NCI-H526 treated with DMSO at 0.1 percent for 48 hours (cell line): Measurements from ENCODE around the gene ANKH.

ENCODE experiments used
- DNase-seq: peaks from one replicate; lab custom pipeline; 2025; lab: John Stamatoyannopoulos, UW

The ANKH gene

GRCh38 chr5:14713476-14714390, 157.8 kb downstream of the ANKH start:
- no peak for DNase-seq

GRCh38 chr5:14712666-14713065, 158.9 kb downstream of the ANKH start:
- no peak for DNase-seq

- no peak for DNase-seq
Observed at GRCh38 chr5:14712131-14712530, 159.4 kb downstream of the ANKH start.

GRCh38 chr5:14710313-14710994, 161.1 kb downstream of the ANKH start:
- no peak for DNase-seq

GRCh38 chr5:14708551-14708950, 163.0 kb downstream of the ANKH start:
- no peak for DNase-seq

GRCh38 chr5:14707811-14708390, 163.7 kb downstream of the ANKH start:
- no peak for DNase-seq

- no peak for DNase-seq
Observed at GRCh38 chr5:14706615-14707021, 165.0 kb downstream of the ANKH start.

GRCh38 chr5:14705556-14705955, 166.0 kb downstream of the ANKH start:
- no peak for DNase-seq

GRCh38 chr5:14702238-14702839, 169.2 kb downstream of the ANKH start:
- DNase-seq = no peak

- no peak for DNase-seq
Observed at GRCh38 chr5:14701556-14701955, 170.0 kb downstream of the ANKH start.

GRCh38 chr5:14700478-14701436, 170.8 kb downstream of the ANKH start:
- DNase-seq = no peak

- no peak for DNase-seq
Observed at GRCh38 chr5:14699807-14700400, 171.7 kb downstream of the ANKH start.

- DNase-seq = no peak
Observed at GRCh38 chr5:14699159-14699558, 172.4 kb downstream of the ANKH start.

GRCh38 chr5:14698495-14698894, 173.1 kb downstream of the ANKH start:
- DNase-seq = no peak

GRCh38 chr5:14696851-14697250, 174.7 kb downstream of the ANKH start:
- no peak for DNase-seq

- no peak for DNase-seq
Observed at GRCh38 chr5:14696057-14696456, 175.5 kb downstream of the ANKH start.

- no peak for DNase-seq
Observed at GRCh38 chr5:14695152-14695551, 176.4 kb downstream of the ANKH start.

- no peak for DNase-seq
Observed at GRCh38 chr5:14693070-14693469, 178.5 kb downstream of the ANKH start.

- DNase-seq = no peak
Observed at GRCh38 chr5:14687023-14687665, 184.4 kb downstream of the ANKH start.

GRCh38 chr5:14686517-14686916, 185.1 kb downstream of the ANKH start:
- no peak for DNase-seq
